Upper lobe of left lung (tissue), 6 donors: ENCODE results near the gene GRIA3. TPM values are rescaled to one million over a fixed set of nuclear protein-coding genes. Genes with fewer than 3 reads are reported as not detected.
A peak's percentile ranks its signal among the peaks of the same experiment; 100 is the strongest.

Experiments
- ATAC-seq, 2 donors: fragments of 200-7000 bp; cut with Tn5 transposase; one replicate each; pipeline ENCODE4 v1.9.1; 2022; ENCODE audit warnings: mild to moderate bottlenecking in 2 of 2, moderate library complexity in 2 of 2; ENCODE audit not compliant: low FRiP score in 2 of 2
- DNase-seq, 2 donors: peaks; one replicate each; pipeline ENCODE4 v3.0.0-alpha.2; 2019 to 2020
- H3K27ac ChIP-seq, 4 donors: fragments of 200-600 bp; sonication (generic); one replicate each; pipeline ENCODE4 v1.5.1; 2016 to 2019
- H3K27me3 ChIP-seq, 4 donors: fragments of 200-600 bp; sonication (generic); one replicate each; pipeline ENCODE4 v1.5.1; 2017 to 2019
- H3K36me3 ChIP-seq, 4 donors: fragments of 200-600 bp; sonication (generic); one replicate each; pipeline ENCODE4 v1.5.1; 2016 to 2019
- H3K4me1 ChIP-seq, 4 donors: fragments of 200-600 bp; sonication (generic); one replicate each; pipeline ENCODE4 v1.5.1; 2018 to 2019
- H3K4me3 ChIP-seq, 4 donors: fragments of 200-600 bp; sonication (generic); one replicate each; pipeline ENCODE4 v1.5.1; 2017 to 2019; ENCODE audit warnings: mild to moderate bottlenecking in 2 of 4, moderate library complexity in 1 of 4
- H3K9me3 ChIP-seq, 4 donors: fragments of 200-600 bp; sonication (generic); one replicate each; pipeline ENCODE4 v1.5.1; 2018 to 2019
- EP300 ChIP-seq, 4 donors: sonication (generic); formaldehyde crosslinking; IDR thresholded peaks; one replicate each; pipeline ENCODE4 v1.5.1; 2017; ENCODE audit warnings: antibody characterized with exemption in 4 of 4, control low read depth in 2 of 4
- POLR2A ChIP-seq, 4 donors: fragments of 450-650 bp; IDR thresholded peaks; one replicate each; pipeline ENCODE4 v1.5.1; 2016 to 2017; ENCODE audit warnings: antibody characterized with exemption in 4 of 4, mild to moderate bottlenecking in 2 of 4
- POLR2AphosphoS5 ChIP-seq, 2 donors: sonication (generic); formaldehyde crosslinking; IDR thresholded peaks; one replicate each; pipeline ENCODE4 v1.5.1; 2017; ENCODE audit warnings: antibody characterized with exemption in 2 of 2
- WGBS, 2 donors: methylation state at CpG; one replicate each; pipeline ENCODE4 v1.1.5; 2017 to 2018; 5-methylcytosine and 5-hydroxymethylcytosine counted together
- total RNA-seq, 6 donors: library from RNA; depleted of rRNA in 4 of 6; stranded (reverse); fragments of >200 nt in 4 of 6; gene quantifications; one replicate each; pipeline versions ENCODE4 v1.1.0 to v1.2.1, GENCODE V29; 2016 to 2021
- TF ChIP-seq, protein P1 (sequence below), 6 experiments: fragments of 450-650 bp in 4 of 6; fragments of 200-600 bp in 2 of 6; sonication (generic) in 2 of 6; IDR thresholded peaks; one replicate each; pipeline ENCODE4 v1.5.1; 2016 to 2019; ENCODE audit warnings: antibody characterized with exemption in 6 of 6
- donor health status: DM: no; HTN: no; CAD: no; lungs with moderate emphysema.
- donor health status: DM: no; HTN: yes; CAD: no; lungs with severe emphysema.

Gene GRIA3
- total RNA-seq, 6 donors from 2014 or later: under 0.01 to 0.57 (median 0.29) TPM; not detected in 3

DNA sequence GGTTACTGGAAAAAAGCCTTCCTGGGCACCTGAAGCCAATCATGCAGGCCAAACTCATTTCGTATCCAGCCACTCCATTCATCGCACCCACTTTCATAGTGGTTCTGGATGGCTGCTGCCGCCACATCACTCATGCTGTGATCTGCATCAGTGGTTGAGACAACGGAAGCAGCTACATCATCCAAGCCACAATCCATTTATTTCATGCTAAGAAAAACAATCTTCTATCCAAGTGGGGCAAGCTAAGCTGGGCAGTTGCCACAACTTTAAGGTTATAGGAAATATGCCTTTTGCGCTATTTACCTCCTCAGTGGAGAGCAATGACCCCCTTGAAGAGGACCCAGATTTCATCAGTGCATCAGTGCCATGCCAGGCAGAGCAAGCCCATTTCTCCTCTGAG lies 124.6 kb downstream of the GRIA3 start:
- 89 to 94% methylated on average over 4 to 5 of the region's 5 CpGs for WGBS, 2 donors
- no peaks in the 10 kb centered on the region for H3K4me1 ChIP-seq
- no peak overlapping the region for H3K27ac ChIP-seq
- DNase-seq (no peak), ATAC-seq (no peak)
- H3K27me3 ChIP-seq: no peaks in the 10 kb centered on the region
- H3K36me3 ChIP-seq: no peaks in the 10 kb centered on the region
- TF ChIP-seq, protein P1, sequence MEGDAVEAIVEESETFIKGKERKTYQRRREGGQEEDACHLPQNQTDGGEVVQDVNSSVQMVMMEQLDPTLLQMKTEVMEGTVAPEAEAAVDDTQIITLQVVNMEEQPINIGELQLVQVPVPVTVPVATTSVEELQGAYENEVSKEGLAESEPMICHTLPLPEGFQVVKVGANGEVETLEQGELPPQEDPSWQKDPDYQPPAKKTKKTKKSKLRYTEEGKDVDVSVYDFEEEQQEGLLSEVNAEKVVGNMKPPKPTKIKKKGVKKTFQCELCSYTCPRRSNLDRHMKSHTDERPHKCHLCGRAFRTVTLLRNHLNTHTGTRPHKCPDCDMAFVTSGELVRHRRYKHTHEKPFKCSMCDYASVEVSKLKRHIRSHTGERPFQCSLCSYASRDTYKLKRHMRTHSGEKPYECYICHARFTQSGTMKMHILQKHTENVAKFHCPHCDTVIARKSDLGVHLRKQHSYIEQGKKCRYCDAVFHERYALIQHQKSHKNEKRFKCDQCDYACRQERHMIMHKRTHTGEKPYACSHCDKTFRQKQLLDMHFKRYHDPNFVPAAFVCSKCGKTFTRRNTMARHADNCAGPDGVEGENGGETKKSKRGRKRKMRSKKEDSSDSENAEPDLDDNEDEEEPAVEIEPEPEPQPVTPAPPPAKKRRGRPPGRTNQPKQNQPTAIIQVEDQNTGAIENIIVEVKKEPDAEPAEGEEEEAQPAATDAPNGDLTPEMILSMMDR (IDR thresholded peaks at IDR 0.05): no peak
- no peak for TF ChIP-seq POLR2AphosphoS5 (IDR thresholded peaks at IDR 0.05)
- TF ChIP-seq POLR2A (IDR thresholded peaks at IDR 0.05): no peak
- no peak for TF ChIP-seq EP300 (IDR thresholded peaks at IDR 0.05)
- H3K4me3 ChIP-seq: no peak overlapping the region
- no peaks in the 10 kb centered on the region for H3K9me3 ChIP-seq

DNA sequence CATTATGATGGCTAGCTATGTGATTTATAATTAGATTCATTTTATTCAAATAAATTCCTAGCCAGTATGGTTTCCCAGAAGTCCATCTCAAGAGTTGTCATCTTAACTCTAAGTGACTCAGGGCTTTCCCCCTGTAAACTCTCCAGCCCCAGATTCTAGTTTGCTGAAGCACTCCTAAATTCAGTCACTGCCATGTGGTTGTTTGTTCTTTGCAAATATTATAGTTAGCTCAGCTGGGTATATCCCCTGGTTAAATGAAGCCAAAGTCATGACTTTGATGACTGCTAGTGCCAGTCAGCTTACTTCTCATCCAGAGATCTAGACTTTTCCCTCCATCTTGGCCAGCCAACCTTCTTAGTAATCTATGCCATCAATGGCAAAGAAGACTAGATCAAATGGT lies 126.0 kb downstream of the GRIA3 start:
- TF ChIP-seq, protein P1 (IDR thresholded peaks at IDR 0.05): no peak
- TF ChIP-seq POLR2AphosphoS5 (IDR thresholded peaks at IDR 0.05): no peak
- no peak for TF ChIP-seq EP300 (IDR thresholded peaks at IDR 0.05)
- TF ChIP-seq POLR2A (IDR thresholded peaks at IDR 0.05): no peak
- H3K27ac ChIP-seq: no peak overlapping the region
- ATAC-seq (no peak), DNase-seq (no peak)
- no peaks in the 10 kb centered on the region for H3K4me1 ChIP-seq
- H3K36me3 ChIP-seq: no peaks in the 10 kb centered on the region
- H3K4me3 ChIP-seq: no peak overlapping the region
- no peaks in the 10 kb centered on the region for H3K27me3 ChIP-seq
- H3K9me3 ChIP-seq: no peaks in the 10 kb centered on the region

DNA sequence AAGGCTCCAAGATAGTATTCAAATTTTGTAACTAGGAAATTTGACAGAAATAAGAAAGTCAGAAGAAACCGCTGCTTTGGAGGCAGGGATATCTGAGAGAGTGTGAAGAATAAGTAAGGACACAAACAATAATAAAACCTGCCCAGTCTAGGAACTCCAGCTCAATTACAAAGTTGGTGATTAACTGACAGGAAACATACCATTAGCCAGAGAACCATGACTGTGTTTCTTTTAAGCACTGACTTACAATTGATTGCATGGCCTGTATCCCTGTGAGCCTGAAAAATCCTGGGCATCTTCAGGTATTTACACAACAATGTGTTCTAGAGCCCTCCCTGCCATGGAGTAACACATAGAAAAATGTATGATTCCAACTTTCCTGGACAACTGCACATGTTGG lies 127.4 kb downstream of the GRIA3 start:
- WGBS, 2 donors: 85 to 92% methylated on average over 1 of the region's 1 CpG
- Histone ChIP-seq H3K4me3 (no peak overlapping the region), H3K27me3 (no peaks in the 10 kb centered on the region), H3K9me3 (no peaks in the 10 kb centered on the region), H3K36me3 (no peaks in the 10 kb centered on the region), H3K4me1 (no peaks in the 10 kb centered on the region), H3K27ac (no peak overlapping the region)
- DNase-seq (no peak), ATAC-seq (no peak)
- TF ChIP-seq, protein P1 (IDR thresholded peaks at IDR 0.05): no peak
- TF ChIP-seq POLR2A (IDR thresholded peaks at IDR 0.05): no peak

DNA sequence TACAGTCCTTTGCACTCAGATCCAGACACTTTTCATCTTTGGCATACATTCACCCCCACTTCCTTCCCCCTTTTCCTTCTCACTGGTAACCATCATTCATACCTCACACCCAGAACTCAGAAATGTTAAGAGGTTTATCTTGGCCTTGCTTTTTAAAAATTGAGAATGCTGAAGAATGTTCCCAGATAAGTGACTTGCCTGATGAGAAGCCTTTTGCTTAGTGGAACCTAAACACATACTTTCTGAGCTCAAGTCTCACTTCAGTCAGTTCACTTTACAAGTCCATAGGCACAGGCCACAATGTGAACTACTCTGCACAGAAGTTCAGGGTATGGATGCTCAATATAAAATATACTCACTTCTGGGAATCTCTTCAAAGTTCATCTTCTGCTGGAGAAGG lies 129.4 kb downstream of the GRIA3 start:
- TF ChIP-seq POLR2A (IDR thresholded peaks at IDR 0.05) (no peak), EP300 (IDR thresholded peaks at IDR 0.05) (no peak), POLR2AphosphoS5 (IDR thresholded peaks at IDR 0.05) (no peak)
- TF ChIP-seq, protein P1 (IDR thresholded peaks at IDR 0.05): no peak
- H3K9me3 ChIP-seq: no peaks in the 10 kb centered on the region
- no peaks in the 10 kb centered on the region for H3K36me3 ChIP-seq
- no peak overlapping the region for H3K27ac ChIP-seq
- DNase-seq (no peak), ATAC-seq (no peak)
- no peaks in the 10 kb centered on the region for H3K27me3 ChIP-seq
- H3K4me1 ChIP-seq: no peaks in the 10 kb centered on the region
- no peak overlapping the region for H3K4me3 ChIP-seq

DNA sequence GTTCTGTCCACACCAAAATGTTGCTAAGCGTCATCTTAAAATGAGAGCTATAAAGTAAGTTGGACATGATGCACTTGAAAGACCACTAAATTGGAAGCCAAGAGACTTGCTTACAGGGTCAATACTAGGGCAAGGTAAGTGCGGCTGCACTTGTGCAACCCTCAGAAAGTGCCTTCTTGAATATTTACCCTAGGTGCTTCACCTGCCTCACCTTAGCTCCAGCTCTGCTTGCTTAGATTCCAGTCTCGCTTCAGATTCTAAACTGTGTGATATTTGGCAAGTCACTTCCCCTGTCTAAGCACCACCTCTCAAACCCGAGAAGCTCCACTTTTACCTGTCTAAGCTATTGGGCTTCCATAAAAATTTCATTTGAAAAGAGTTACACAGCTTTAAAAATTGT lies 136.5 kb downstream of the GRIA3 start:
- no peak for ATAC-seq
- WGBS, 2 donors: 53 to 65% methylated on average over 4 of the region's 4 CpGs

More for the DNA sequence above, 136.5 kb downstream of the GRIA3 start:
- no peaks in the 10 kb centered on the region for H3K4me1 ChIP-seq
- H3K36me3 ChIP-seq: no peaks in the 10 kb centered on the region
- H3K4me3 ChIP-seq: no peak overlapping the region
- TF ChIP-seq, protein P1 (IDR thresholded peaks at IDR 0.05): no peak
- TF ChIP-seq EP300 (IDR thresholded peaks at IDR 0.05) (no peak), POLR2AphosphoS5 (IDR thresholded peaks at IDR 0.05) (no peak)
- no peaks in the 10 kb centered on the region for H3K9me3 ChIP-seq
- no peaks in the 10 kb centered on the region for H3K27me3 ChIP-seq
- DNase-seq: peak in 1 of 2 donors; percentile 31
- no peak overlapping the region for H3K27ac ChIP-seq
